HepG2 (cell line): ENCODE measurements around the gene MYO5B. TPM values are rescaled to one million over a fixed set of nuclear protein-coding genes. Genes with fewer than 3 reads are reported as not detected.

ENCODE experiments used
- BRCA1 ChIP-seq: sonication (generic); formaldehyde crosslinking; IDR thresholded peaks from 2 replicates; pipeline ENCODE4 v1.4.0; 2020; ENCODE audit warnings: missing genetic modification reagents
- ETS1 ChIP-seq: sonication (generic); formaldehyde crosslinking; IDR thresholded peaks from 2 replicates; pipeline ENCODE4 v1.4.0; 2020; ENCODE audit warnings: missing genetic modification reagents
- HDAC1 ChIP-seq: sonication (generic); formaldehyde crosslinking; IDR thresholded peaks from 2 replicates; pipeline ENCODE4 v1.5.1; 2020; ENCODE audit warnings: mild to moderate bottlenecking, missing genetic modification reagents
- HNF4A ChIP-seq: sonication (generic); formaldehyde crosslinking; IDR thresholded peaks from 2 replicates; pipeline ENCODE4 v1.4.0; 2020; ENCODE audit warnings: missing genetic modification reagents
- KAT2B ChIP-seq: fragments of 150-350 bp; IDR thresholded peaks from 2 replicates; pipeline ENCODE4 v1.6.1; 2014; ENCODE audit warnings: low read depth, low read length, borderline replicate concordance
- MIER2 ChIP-seq: IDR thresholded peaks from 2 replicates; pipeline ENCODE4 v1.6.1; 2016; ENCODE audit warnings: missing biosample characterization, missing genetic modification reagents
- MZF1 ChIP-seq: sonication (generic); formaldehyde crosslinking; IDR thresholded peaks from 2 replicates; pipeline ENCODE4 v1.8.1; 2023; ENCODE audit warnings: mild to moderate bottlenecking, missing genetic modification reagents, borderline replicate concordance
- NR2C2 ChIP-seq: sonication (generic); formaldehyde crosslinking; IDR thresholded peaks from 2 replicates; pipeline ENCODE4 v1.4.0; 2020; ENCODE audit warnings: missing genetic modification reagents, mild to moderate bottlenecking, moderate library complexity, borderline replicate concordance
- SETDB1 ChIP-seq: sonication (generic); formaldehyde crosslinking; IDR thresholded peaks from 2 replicates; pipeline ENCODE4 v1.5.1; 2020; ENCODE audit warnings: missing genetic modification reagents, mild to moderate bottlenecking, borderline replicate concordance
- SMC3 ChIP-seq: IDR thresholded peaks from 2 replicates; pipeline ENCODE4 v1.6.1; 2011; ENCODE audit warnings: low read length, improper control_type of control experiment
- SPEN ChIP-seq: sonication (generic); formaldehyde crosslinking; IDR thresholded peaks from 2 replicates; pipeline ENCODE4 v1.5.1; 2020; ENCODE audit warnings: low read depth, mild to moderate bottlenecking, missing genetic modification reagents
- ZBTB7B ChIP-seq: sonication (generic); formaldehyde crosslinking; IDR thresholded peaks from 2 replicates; pipeline ENCODE4 v1.4.0; 2020; ENCODE audit warnings: missing genetic modification reagents
- ZBTB8A ChIP-seq: sonication (generic); formaldehyde crosslinking; IDR thresholded peaks from 2 replicates; pipeline ENCODE4 v1.4.0; 2020; ENCODE audit warnings: mild to moderate bottlenecking, low read depth, missing genetic modification reagents, borderline replicate concordance
- ZNF362 ChIP-seq: sonication (generic); formaldehyde crosslinking; IDR thresholded peaks from 2 replicates; pipeline ENCODE4 v1.4.0; 2020; ENCODE audit warnings: missing genetic modification reagents, mild to moderate bottlenecking, borderline replicate concordance
- ZNF407 ChIP-seq: sonication (generic); formaldehyde crosslinking; IDR thresholded peaks from one replicate; pipeline ENCODE4 v1.5.1; 2020; ENCODE audit warnings: mild to moderate bottlenecking, missing genetic modification reagents; ENCODE audit errors: not compliant biosample characterization
- ZNF44 ChIP-seq: sonication (generic); formaldehyde crosslinking; IDR thresholded peaks from 2 replicates; pipeline ENCODE4 v1.5.1; 2020; ENCODE audit warnings: mild to moderate bottlenecking, missing genetic modification reagents
- ZNF556 ChIP-seq: sonication (generic); formaldehyde crosslinking; IDR thresholded peaks from 2 replicates; pipeline ENCODE4 v1.4.0; 2020; ENCODE audit warnings: mild to moderate bottlenecking, missing genetic modification reagents, borderline replicate concordance
- ZNF616 ChIP-seq: sonication (generic); formaldehyde crosslinking; IDR thresholded peaks from 2 replicates; pipeline ENCODE4 v1.5.0; 2020; ENCODE audit warnings: low read depth, mild to moderate bottlenecking, missing genetic modification reagents
- ZNF629 ChIP-seq: sonication (generic); formaldehyde crosslinking; conservative IDR thresholded peaks from 2 replicates; pipeline ENCODE4 v1.5.0; 2020; ENCODE audit warnings: missing genetic modification reagents
- ZSCAN29 ChIP-seq: sonication (generic); formaldehyde crosslinking; conservative IDR thresholded peaks from 2 replicates; pipeline ENCODE4 v1.4.0; 2020; ENCODE audit warnings: mild to moderate bottlenecking, missing genetic modification reagents
- polyA plus RNA-seq, 8 experiments: library from polyadenylated mRNA; depleted of rRNA in 3 of 8; stranded (reverse) in 7 of 8; unstranded in 1 of 8; fragments of >200 nt; fragmentation: Illumina TruSeq in 4 of 8; extraction: Trizol in 4 of 8; gene quantifications; 2 replicates each; pipeline versions ENCODE4 v1.2.1 to v1.2.3, GENCODE V29; 2011 to 2016; ENCODE audit warnings: low read depth in 4 of 8, missing spikeins in 1 of 8, mixed read lengths in 1 of 8; ENCODE audit not compliant: insufficient read depth in 1 of 8
- total RNA-seq, 5 experiments: library from RNA; depleted of rRNA; stranded (reverse); fragments of >200 nt; fragmentation: Illumina TruSeq; extraction: Trizol; gene quantifications; 2 replicates each; pipeline ENCODE4 v1.2.3, GENCODE V29; 2016; ENCODE audit warnings: low read depth in 1 of 5

The MYO5B gene
- total and polyA plus RNA-seq, 2 of the 13 experiments (the other 11 are each of a cell fraction or from before 2014, with no cell fraction given) = 13.1 to 24.0 TPM

- TF ChIP-seq ZNF407 = no peak
- TF ChIP-seq HDAC1 (CRISPR knock-in tag) = no peak
- no peak for TF ChIP-seq BRCA1
- TF ChIP-seq SMC3 = peak; percentile 98
- TF ChIP-seq ZNF362 (CRISPR knock-in tag) = no peak
- TF ChIP-seq SPEN (CRISPR knock-in tag) = no peak
- no peak for TF ChIP-seq ZBTB8A (CRISPR knock-in tag)
- no peak for TF ChIP-seq ZSCAN29 (CRISPR knock-in tag)
- no peak for TF ChIP-seq SETDB1
- no peak for TF ChIP-seq ZNF629
- no peak for TF ChIP-seq ZNF556 (CRISPR knock-in tag)
- TF ChIP-seq ZNF616 (CRISPR knock-in tag) = no peak
- no peak for TF ChIP-seq KAT2B
- no peak for TF ChIP-seq NR2C2 (CRISPR knock-in tag)
- no peak for TF ChIP-seq ZNF44 (CRISPR knock-in tag)
- no peak for TF ChIP-seq ETS1
- TF ChIP-seq HNF4A (CRISPR knock-in tag) = no peak
- TF ChIP-seq MIER2 (CRISPR knock-in tag) = no peak
- no peak for TF ChIP-seq MZF1 (CRISPR knock-in tag)
- TF ChIP-seq ZBTB7B (CRISPR knock-in tag) = no peak
Observed at GRCh38 chr18:49858309-49859020, 336.5 kb downstream of the MYO5B start (continued).
